OCI-LY7 (cell line): ENCODE results near the gene SARDH.

Source experiments
- EZH2phosphoT487 ChIP-seq: fragments of 200-600 bp; sonication (generic); IDR thresholded peaks from 2 replicates; pipeline ENCODE4 v1.6.1; 2018; ENCODE audit warnings: low read depth, borderline replicate concordance, mild to moderate bottlenecking, mixed run types, antibody characterized with exemption, low read length, moderate library complexity, mixed read lengths
- TF ChIP-seq, protein P1 (sequence below): fragments of 200-600 bp; sonication (generic); conservative IDR thresholded peaks from 2 replicates; pipeline ENCODE4 v1.5.1; 2014; ENCODE audit warnings: mild to moderate bottlenecking, antibody characterized with exemption, low read length, moderate library complexity, mixed read lengths

DNA sequence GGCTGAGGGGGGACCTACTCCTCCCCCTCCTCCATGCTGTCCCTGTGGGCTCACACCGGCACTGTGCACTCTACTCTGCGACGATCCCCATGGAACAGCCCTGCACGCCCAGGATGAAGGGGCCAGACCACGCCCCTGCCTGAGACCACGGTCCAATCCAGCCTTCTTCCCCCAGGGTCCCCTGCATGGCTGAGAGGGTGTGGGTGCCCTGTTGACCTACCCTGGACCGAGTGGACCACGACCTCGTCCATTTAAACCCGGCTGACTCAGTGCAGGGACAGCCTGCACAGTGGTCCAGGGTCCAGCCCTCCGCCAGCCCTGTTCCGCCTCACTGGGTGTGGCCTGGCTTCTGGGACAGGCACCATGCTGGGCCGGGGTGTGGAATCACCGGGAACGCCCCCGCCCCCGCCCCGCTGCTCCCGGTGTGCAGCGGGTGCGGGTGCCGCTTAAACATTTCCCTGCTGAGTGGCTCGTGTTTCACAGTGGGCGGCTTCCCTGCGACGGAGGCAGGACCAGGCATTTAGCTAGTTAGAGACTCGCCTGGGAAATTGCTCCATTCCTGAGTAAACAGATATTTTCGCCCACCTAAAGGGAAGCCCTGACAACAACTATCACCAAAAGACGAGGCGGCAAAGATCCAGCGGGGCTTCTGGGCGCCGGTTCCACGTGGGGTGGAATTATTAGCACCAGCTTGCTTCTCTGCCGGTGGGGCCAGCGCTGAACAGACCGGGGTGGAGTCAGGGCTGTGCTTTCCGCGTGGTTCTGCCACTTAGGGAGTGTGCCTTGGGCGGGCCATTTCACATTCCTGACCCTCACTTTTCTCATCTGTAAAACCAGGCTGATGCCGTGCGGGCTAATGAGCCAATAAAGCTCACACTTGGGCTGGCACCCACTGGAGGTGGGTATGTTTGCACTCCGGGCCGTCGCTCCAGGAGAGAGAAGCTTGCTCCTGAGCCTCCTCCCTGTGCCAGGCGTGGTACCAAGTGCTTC, 79.4 kb downstream of the SARDH start:
- TF ChIP-seq, protein P1, sequence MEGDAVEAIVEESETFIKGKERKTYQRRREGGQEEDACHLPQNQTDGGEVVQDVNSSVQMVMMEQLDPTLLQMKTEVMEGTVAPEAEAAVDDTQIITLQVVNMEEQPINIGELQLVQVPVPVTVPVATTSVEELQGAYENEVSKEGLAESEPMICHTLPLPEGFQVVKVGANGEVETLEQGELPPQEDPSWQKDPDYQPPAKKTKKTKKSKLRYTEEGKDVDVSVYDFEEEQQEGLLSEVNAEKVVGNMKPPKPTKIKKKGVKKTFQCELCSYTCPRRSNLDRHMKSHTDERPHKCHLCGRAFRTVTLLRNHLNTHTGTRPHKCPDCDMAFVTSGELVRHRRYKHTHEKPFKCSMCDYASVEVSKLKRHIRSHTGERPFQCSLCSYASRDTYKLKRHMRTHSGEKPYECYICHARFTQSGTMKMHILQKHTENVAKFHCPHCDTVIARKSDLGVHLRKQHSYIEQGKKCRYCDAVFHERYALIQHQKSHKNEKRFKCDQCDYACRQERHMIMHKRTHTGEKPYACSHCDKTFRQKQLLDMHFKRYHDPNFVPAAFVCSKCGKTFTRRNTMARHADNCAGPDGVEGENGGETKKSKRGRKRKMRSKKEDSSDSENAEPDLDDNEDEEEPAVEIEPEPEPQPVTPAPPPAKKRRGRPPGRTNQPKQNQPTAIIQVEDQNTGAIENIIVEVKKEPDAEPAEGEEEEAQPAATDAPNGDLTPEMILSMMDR = no peak
- TF ChIP-seq EZH2phosphoT487 = no peak
